ENCODE data around the gene LAMA5.

Gene LAMA5

DNA sequence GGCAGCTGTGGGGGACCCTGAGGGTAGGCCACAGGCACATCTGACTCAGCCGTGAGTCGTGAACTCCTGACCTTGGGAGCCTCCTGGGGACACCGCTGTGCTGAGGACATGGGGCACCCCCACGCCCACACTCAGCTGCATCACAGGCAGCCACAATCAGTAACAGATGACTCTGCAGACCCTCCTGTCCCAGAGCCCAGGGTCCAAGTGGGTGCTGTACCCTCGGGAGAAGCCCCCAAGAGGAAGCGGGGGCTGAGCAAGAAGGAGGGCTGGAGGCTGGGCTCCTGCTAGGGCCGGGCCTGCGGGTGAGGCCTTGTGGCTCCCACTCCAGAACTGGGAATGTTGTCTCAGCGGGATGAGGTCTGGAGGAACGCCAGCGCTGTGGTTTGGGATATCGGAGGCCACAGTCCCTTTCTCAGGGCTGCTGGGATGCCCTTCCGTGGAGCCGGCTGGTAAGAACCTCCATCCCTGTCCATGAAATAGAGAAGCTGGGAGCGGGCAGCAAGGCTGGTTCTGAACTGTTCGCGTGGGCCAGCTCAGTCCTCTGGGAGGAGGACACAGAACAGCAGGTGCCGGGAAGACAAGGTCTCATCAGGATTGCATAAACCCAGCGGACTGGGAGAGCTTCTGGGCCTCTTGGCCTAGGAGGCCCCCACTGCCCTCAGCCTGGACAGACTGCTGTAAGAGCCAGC is 3.1 kb upstream of the LAMA5 start:
- Mint-ChIP-seq H3K4me1 (peaks cover 13% of the 10 kb centered on the region), H3K27ac (no peak overlapping the region), H3K4me3 (no peak overlapping the region), H3K9me3 (no peaks in the 10 kb centered on the region), H3K36me3 (no peaks in the 10 kb centered on the region)
- ATAC-seq = peak; percentile 79
- no peak for DNase-seq (ENCODE audit: low spot score in 2 of 2)

DNA sequence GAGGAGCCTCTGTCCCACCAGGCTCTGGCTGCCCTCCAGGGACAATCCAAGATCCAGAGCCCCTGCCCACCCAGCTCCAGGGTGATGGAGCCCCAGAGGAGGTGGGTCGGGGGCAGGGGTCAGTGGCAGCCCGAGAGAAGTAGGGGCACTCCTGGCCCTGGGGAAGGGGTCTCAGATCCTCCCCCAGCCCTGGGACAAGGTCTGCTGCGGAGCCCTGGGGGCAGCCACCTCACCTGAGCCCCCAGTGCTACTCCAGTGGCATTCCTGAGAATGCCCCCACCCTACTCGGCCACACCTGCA is 2.7 kb upstream of the LAMA5 start:
- H3K4me1 Mint-ChIP-seq = peaks cover 18% of the 10 kb centered on the region
- DNase-seq (ENCODE audit: low spot score in 2 of 2) = no peak
- no peak for ATAC-seq
- no peaks in the 10 kb centered on the region for H3K9me3 Mint-ChIP-seq
- no peak overlapping the region for H3K4me3 Mint-ChIP-seq
- no peaks in the 10 kb centered on the region for H3K36me3 Mint-ChIP-seq
- no peak overlapping the region for H3K27ac Mint-ChIP-seq

DNA sequence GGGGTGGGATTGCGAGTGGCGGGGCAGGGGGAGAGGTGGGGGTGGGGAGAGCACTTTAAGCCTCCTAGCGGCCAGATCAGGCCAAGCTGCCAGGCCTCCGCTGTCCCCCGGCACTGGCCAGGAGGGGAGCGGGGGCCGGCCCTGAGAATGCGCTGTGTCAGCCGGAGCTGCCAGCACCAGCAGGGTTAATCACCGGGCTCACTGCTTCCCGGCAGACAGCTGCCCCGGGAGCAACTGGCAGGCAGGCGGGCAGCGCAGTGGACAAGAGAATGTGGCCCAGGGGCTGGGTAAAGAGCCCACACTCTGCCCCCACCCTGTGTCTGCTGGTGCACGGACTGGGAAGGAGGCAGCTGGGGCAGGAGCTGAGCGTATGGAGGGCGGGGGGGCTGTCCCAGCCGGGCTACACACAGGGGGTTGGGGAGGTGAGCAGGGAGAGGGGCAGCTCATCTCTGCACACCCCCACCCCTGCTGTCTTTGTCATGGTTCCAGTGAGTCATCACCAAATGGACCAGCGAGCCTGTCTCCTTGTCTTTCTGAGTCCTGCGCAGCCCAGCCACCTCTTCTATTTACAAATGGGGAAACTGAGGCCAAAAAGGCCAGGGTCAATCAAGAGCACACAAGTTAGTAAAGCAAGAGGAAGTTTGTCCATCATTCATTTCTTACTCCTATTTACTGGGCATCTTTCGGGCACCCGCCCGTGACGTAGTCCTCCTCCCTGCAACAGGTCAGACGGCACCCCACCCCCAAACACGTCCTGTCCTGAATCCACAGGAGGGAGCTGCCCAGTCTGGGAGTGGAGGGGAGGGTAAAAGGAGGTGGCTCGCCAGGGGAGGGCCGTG is 2.1 kb upstream of the LAMA5 start:
- Mint-ChIP-seq H3K4me3 (no peak overlapping the region), H3K36me3 (no peaks in the 10 kb centered on the region), H3K27ac (no peak overlapping the region), H3K4me1 (peaks cover 19% of the 10 kb centered on the region), H3K9me3 (no peaks in the 10 kb centered on the region)
- DNase-seq (ENCODE audit: low spot score in 2 of 2) (no peak), ATAC-seq (no peak)

DNA sequence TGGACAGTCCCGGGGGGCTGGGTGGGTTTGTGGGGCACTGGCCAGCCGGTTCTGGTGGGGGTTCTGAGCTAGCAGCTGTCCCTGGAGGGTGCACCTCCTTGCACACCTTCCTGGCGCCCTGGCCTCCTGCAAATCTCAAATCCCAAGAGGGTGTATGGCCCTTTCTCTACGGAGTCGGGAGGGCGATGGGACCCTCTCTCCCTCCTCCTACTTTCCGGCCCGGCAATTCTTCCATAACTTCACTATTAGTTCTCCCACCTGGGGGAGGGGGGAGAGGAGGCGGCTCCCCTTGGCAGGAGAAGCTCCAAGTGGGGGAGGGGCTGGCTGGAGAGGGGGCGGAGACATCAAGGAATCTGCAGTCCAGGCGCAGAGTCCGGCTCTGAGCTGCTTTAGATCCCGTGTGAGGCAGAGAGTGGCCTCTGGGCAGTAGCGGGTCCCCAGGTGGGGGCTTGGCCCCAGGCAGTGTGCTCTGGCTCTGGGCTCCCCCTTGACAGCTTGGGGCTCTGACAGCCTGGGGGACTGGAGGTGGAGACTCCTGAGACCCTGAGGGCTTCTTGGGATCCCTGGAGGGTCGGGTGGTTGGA is 1.4 kb upstream of the LAMA5 start:
- H3K9me3 Mint-ChIP-seq = no peaks in the 10 kb centered on the region
- H3K36me3 Mint-ChIP-seq = no peaks in the 10 kb centered on the region
- H3K4me3 Mint-ChIP-seq = peak overlapping the region; percentile 73
- no peak overlapping the region for H3K27ac Mint-ChIP-seq
- no peak for ATAC-seq
- DNase-seq (ENCODE audit: low spot score in 2 of 2) = no peak
- H3K4me1 Mint-ChIP-seq = peaks cover 19% of the 10 kb centered on the region

- Mint-ChIP-seq H3K9me3 (no peaks in the 10 kb centered on the region), H3K4me3 (peak overlapping the region; percentile 73), H3K27ac (no peak overlapping the region), H3K36me3 (no peaks in the 10 kb centered on the region), H3K4me1 (peaks cover 15% of the 10 kb centered on the region)
- DNase-seq (ENCODE audit: low spot score in 2 of 2) (no peak), ATAC-seq (no peak)
These were observed 700 bp upstream of the LAMA5 start for GRCh38 chr20:62367633-62368391.

DNA sequence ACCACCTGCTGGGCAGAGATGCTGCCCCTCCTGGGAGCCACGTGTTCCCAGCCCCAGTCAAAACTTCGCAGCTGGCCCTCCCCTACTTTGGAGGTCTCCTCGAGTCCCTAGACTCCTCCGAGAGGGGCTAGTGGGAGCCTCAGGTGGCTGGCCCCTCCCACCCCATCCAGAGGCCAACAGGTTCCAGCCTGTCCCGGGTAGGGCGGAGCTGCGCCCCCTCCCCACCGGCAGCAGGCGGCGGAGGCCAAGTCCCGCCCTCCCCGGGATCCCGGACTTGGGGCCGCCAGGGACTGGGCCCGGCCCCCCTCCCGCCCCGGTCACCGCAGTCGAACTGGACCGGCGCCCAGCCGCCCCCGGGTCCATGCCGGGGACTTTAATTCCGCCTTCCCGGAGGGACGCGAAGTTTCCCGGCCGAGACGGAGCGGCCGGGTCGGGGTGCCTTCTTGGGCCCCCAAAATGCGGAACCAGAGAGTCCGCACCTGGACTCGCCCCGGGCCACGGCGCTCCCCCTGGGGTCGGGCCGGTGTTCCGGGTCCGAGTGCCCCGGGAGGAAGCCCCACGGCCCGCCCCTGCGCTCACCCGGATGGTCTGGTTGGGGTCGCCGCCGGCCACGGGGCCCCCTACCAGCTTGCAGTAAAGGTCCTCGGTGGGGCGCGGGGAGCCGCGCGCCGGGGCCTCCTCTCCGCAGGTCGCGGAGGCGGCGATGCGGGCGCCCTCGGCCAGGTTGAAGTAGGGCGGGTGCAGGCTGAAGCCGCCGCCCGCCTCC is 559 bp downstream of the LAMA5 start:
- H3K4me1 Mint-ChIP-seq = peaks cover 13% of the 10 kb centered on the region
- H3K4me3 Mint-ChIP-seq = peak overlapping the region; percentile 39
- H3K27ac Mint-ChIP-seq = no peak overlapping the region
- DNase-seq (ENCODE audit: low spot score in 2 of 2) = peak in 1 of 2 donors; percentile 33
- ATAC-seq = no peak
- no peaks in the 10 kb centered on the region for H3K9me3 Mint-ChIP-seq
- H3K36me3 Mint-ChIP-seq = no peaks in the 10 kb centered on the region

GRCh38 chr20:62365814-62366369 is 1.2 kb downstream of the LAMA5 start:
- no peak for ATAC-seq

DNA sequence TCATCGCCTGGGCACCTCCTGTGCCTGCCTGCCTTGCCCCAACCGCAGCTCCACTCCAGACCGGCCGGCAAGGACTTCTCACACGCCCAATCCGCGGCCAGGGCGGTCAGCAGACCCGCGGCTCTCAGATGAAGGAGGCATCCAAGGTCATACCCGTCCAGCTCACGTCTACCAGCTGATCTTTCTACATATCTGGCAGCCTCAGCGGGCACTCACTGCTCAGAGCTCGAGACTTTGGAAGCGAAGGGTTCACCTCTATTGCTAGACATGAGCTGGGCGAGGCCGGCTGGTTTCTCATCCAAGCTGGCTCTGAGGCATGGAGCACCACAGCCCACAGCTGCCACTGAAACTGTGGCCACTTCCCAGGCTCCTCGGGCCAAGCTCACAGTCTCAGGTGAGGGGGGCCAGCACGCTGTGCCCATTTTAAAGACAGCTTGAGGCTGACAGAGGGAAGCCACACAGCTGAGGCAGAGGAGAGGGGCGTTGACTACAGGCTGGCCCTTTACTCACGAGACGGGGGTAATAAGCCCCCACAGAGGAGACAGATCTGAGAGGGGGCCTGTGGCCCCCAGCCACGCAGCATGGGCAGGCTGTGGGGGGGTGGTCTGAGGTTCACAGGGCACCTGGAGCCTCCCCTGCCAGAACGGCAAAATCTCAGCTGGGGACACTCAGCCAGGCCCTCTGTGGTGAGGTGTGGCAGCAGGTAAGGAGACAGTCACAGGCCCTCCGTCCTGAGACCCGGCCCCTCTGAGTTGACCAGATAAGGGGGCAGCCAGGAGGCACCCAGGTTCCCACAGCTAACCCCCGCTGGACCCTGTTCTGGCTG is 2.0 kb downstream of the LAMA5 start:
- Mint-ChIP-seq H3K9me3 (no peaks in the 10 kb centered on the region), H3K4me1 (peaks cover 13% of the 10 kb centered on the region), H3K36me3 (no peaks in the 10 kb centered on the region), H3K27ac (no peak overlapping the region), H3K4me3 (peak overlapping the region; percentile 39)
- no peak for DNase-seq (ENCODE audit: low spot score in 2 of 2)
- ATAC-seq = no peak

More at GRCh38 chr20:62365814-62366369, 1.2 kb downstream of the LAMA5 start:
- Mint-ChIP-seq H3K4me3 (peak overlapping the region; percentile 39), H3K27ac (no peak overlapping the region), H3K4me1 (peaks cover 13% of the 10 kb centered on the region), H3K9me3 (no peaks in the 10 kb centered on the region), H3K36me3 (no peaks in the 10 kb centered on the region)
- no peak for DNase-seq (ENCODE audit: low spot score in 2 of 2)

GRCh38 chr20:62363920-62364851 is 2.9 kb downstream of the LAMA5 start:
- ATAC-seq = no peak
- peaks cover 9% of the 10 kb centered on the region for H3K4me1 Mint-ChIP-seq
- no peak overlapping the region for H3K27ac Mint-ChIP-seq
- no peaks in the 10 kb centered on the region for H3K36me3 Mint-ChIP-seq
- H3K4me3 Mint-ChIP-seq = no peak overlapping the region
- no peak for DNase-seq (ENCODE audit: low spot score in 2 of 2)
- no peaks in the 10 kb centered on the region for H3K9me3 Mint-ChIP-seq

- Mint-ChIP-seq H3K4me1 (peaks cover 7% of the 10 kb centered on the region), H3K36me3 (no peaks in the 10 kb centered on the region), H3K4me3 (no peak overlapping the region), H3K27ac (no peak overlapping the region), H3K9me3 (no peaks in the 10 kb centered on the region)
- ATAC-seq = no peak
- DNase-seq (ENCODE audit: low spot score in 2 of 2) = no peak
These were observed 3.9 kb downstream of the LAMA5 start for GRCh38 chr20:62362991-62363919.

DNA sequence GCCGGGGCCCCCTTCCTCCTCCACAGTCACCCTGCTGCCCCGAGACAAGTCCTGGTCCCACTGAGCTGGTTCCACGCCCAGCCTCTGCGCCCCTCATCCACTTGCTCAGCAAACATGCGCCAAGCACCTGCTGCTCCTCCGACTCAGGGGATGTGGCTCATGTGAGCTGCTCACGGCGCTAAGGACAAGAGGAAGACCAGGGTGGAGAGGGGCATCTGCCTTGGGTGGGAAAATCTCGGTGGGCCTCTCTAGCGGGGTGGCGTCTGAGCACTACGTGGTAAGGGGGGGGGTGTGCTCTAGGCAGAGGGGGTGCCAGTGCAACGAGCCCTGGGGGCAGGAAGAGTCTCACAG is 4.5 kb downstream of the LAMA5 start:
- Mint-ChIP-seq H3K4me1 (peaks cover 7% of the 10 kb centered on the region), H3K27ac (no peak overlapping the region), H3K4me3 (no peak overlapping the region), H3K36me3 (no peaks in the 10 kb centered on the region), H3K9me3 (no peaks in the 10 kb centered on the region)
- ATAC-seq (no peak), DNase-seq (ENCODE audit: low spot score in 2 of 2) (no peak)

DNA sequence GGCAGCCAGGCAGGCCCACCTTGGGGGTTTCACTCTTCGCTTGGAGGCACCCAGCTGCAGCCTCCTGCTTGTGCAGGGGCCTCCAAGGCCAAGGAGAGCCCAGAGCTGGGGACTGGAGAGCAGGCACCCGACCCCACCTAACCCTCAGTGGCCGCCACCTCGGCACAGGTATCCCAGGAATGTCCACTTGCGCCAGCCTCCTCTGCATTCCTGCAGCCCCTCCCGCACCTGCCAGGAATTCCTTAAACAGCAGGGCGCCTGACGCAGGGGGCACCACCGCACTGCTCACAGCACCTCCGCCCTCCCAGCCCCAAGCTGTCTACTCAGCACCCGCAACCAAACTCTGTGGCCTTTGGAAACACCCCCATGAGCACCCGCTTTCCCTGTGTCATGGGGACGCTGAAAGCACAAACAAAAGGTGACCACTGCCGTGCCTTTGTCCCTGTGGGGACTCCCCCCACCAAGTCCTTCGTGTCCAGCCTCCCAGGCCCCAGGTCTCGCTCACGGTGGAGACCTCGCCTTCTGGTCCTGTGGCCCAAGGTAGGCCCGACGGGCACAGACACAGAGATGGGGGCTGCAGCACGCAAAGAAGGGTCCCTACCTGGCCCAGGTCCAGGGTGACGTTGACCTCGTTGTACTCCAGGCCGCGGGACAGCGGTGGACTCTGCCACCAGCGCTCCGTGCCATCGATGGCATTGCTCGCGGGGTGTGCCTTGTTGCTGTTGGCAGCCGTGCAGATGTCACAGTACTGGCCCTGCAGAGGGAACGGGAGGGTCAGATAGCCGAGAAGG is 5.1 kb downstream of the LAMA5 start:
- DNase-seq (ENCODE audit: low spot score in 2 of 2) (no peak), ATAC-seq (no peak)
- Mint-ChIP-seq H3K4me1 (peaks cover 7% of the 10 kb centered on the region), H3K4me3 (no peak overlapping the region), H3K36me3 (no peaks in the 10 kb centered on the region), H3K9me3 (no peaks in the 10 kb centered on the region), H3K27ac (no peak overlapping the region)

Data from stimulated activated effector memory CD8-positive, alpha-beta T cell treated with anti-CD3 and anti-CD28 coated beads, Interleukin-12 subunit alpha, Interleukin-12 subunit beta, amount 100 ng/mL, for 72 hours (primary cell).